AML-193 (cell line): ENCODE measurements around the gene ACOX2.

ENCODE experiments used
- DNase-seq, 2 experiments: peaks; one replicate each; lab custom pipeline; 2025; lab: John Stamatoyannopoulos, UW

Gene ACOX2

GRCh38 chr3:58473275-58473674 lies 63.7 kb downstream of the ACOX2 start:
- no peak for DNase-seq

- DNase-seq: peak; percentile 96 to 99
Measured at GRCh38 chr3:58471025-58471887, 65.7 kb downstream of the ACOX2 start.

- no peak for DNase-seq
Measured at GRCh38 chr3:58470363-58471024, 66.5 kb downstream of the ACOX2 start.

GRCh38 chr3:58469096-58469495 lies 67.9 kb downstream of the ACOX2 start:
- no peak for DNase-seq

GRCh38 chr3:58466899-58467563 lies 70.0 kb downstream of the ACOX2 start:
- DNase-seq: no peak

GRCh38 chr3:58464866-58465265 lies 72.1 kb downstream of the ACOX2 start:
- DNase-seq: no peak

- no peak for DNase-seq
Measured at GRCh38 chr3:58463942-58464271, 73.1 kb downstream of the ACOX2 start.

- DNase-seq: peak; percentile 65 to 77
Measured at GRCh38 chr3:58463181-58463941, 73.6 kb downstream of the ACOX2 start.

GRCh38 chr3:58462829-58463180 lies 74.2 kb downstream of the ACOX2 start:
- DNase-seq: no peak

- no peak for DNase-seq
Measured at GRCh38 chr3:58459160-58459559, 77.8 kb downstream of the ACOX2 start.
